Hindlimb muscle (tissue), 1 donor: ENCODE results near the gene SPRYD4. TPM values are rescaled to one million over a fixed set of nuclear protein-coding genes. Genes with fewer than 3 reads are reported as not detected.

Experiments
- DNase-seq: peaks from one replicate; pipeline ENCODE4 v3.0.0-alpha.2; 2013
- polyA plus RNA-seq: library from polyadenylated mRNA; unstranded; fragments of 120-200 nt; gene quantifications from one replicate; pipeline ENCODE4 v1.2.1, GENCODE V29; 2013; ENCODE audit not compliant: insufficient read length

Gene SPRYD4
- polyA plus RNA-seq, 1 donor: 3.0 TPM

DNA sequence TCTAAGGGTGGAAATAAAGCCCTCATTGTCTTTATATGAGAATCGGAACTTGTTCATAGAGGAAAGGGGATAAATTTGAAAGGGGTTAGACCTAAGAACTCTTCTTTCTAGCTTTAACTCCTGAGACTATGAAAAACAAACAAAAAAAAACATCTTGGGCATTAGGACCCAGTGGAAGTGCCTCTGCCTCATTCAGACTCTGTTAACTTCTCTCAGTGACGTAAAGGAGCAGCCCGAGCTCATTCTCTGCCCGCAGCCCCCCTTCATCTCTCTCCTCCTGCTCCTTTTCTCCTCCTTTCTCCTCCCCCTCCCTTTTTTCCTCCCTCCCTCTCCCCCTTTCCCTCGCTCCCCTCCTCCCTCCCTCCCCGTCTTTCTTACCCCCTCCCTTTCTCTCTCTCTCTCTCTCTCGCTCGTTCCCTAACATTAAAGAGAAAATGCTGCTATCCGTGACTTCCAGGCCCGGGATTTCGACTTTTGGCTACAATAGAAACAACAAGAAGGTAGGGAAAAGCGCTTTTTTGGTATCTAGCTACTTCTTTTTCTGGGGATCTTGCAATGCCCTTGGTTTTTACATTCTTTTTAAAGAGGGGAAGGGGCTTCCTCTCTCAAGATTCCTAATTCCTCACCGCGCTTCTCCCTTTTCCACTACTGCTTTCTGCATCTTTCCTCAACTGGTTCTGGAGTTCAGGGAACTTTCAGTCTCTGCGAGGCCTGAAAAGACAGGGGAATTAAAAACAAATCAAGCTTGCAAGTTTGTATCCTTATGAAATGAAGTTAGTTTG, 53.4 kb downstream of the SPRYD4 start, which contains the start of gene RBMS2:
Gene RBMS2 (plus strand): TSS at position 231 of the 782 bp plus-strand sequence. CDS start 204 bp downstream, at position 435.
- DNase-seq: peak; percentile 91

DNA sequence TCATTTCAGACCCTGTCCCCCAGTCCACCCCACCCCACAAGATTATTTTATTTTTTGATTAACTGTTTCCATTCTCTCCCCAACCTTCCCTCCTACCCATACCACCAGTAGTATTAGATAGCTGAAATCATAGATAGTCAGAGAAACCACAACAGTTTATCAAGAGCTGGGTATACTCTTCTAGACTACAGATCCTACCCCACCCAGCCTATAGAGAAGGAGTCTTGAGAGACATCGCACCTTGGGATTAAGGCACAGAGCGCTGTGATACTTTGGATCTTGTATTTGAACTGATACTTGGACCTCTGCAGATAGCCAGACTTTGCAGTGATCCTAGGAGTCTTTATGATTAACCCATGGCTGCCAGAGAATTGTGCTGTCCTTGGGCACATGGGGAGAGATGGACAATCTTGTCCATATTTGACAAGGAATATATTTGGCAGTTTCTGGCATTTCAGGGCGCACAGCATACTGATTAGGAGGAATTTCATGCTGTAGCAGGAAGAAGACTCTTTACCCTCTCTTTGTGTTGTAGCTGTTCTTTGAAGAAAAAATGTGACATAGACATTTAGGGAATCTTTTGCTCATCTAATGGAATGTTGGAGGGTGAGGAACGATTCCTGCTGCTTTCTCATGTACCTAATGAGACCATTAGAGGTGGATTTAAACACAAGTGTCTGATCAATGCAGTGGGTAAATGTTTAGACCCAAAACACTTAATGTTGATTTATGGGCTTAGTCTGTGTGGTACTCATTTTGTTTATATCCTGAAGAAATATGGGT, 54.2 kb downstream of the SPRYD4 start:
- DNase-seq: peak; percentile 32

DNA sequence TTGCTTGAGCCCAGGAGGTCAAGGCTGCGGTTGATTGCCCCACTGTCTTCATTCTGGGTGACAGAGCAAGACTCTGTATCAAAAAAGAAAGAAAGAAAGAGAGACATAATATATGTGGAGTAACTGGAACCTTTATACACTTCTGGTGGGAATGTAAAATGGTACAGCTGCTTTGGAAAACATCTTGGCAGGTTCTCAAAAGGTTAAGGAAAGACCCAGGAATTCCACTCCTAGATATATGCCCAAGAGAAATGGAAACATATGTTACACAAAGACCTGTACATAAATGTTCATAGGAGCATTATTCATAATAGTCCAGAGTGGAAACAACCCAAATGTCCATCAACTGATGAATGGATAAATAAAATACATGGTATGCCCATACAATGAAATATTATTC, 60.5 kb downstream of the SPRYD4 start:
- no peak for DNase-seq

Other genes starting within 250 kb of the SPRYD4 start
- gene RNF41, start 246.7 kb upstream of the SPRYD4 start, polyA plus RNA-seq: 45.6 TPM
- gene NABP2, start 244.2 kb upstream of the SPRYD4 start, polyA plus RNA-seq: 17.4 TPM
- gene SLC39A5, start 238.5 kb upstream of the SPRYD4 start, polyA plus RNA-seq: not detected
- 18.9 TPM for gene ANKRD52, start 210.2 kb upstream of the SPRYD4 start, polyA plus RNA-seq
- 16.4 TPM for gene COQ10A, start 201.6 kb upstream of the SPRYD4 start, polyA plus RNA-seq
- 232 TPM for gene CS, start 168.2 kb upstream of the SPRYD4 start, polyA plus RNA-seq
- 41.0 TPM for gene CNPY2, start 152.6 kb upstream of the SPRYD4 start, polyA plus RNA-seq
- 46.7 TPM for gene PAN2, start 134.6 kb upstream of the SPRYD4 start, polyA plus RNA-seq
- 0.52 TPM for gene IL23A, start 129.7 kb upstream of the SPRYD4 start, polyA plus RNA-seq
- 71.4 TPM for gene STAT2, start 108.5 kb upstream of the SPRYD4 start, polyA plus RNA-seq
- not detected for gene APOF, start 105.7 kb upstream of the SPRYD4 start, polyA plus RNA-seq
- 12.7 TPM for gene TIMELESS, start 19.2 kb upstream of the SPRYD4 start, polyA plus RNA-seq
- not detected for gene MIP, start 13.9 kb upstream of the SPRYD4 start, polyA plus RNA-seq
- 0.52 TPM for gene GLS2, start 19.6 kb downstream of the SPRYD4 start, polyA plus RNA-seq
- gene RBMS2, start 53.2 kb downstream of the SPRYD4 start, polyA plus RNA-seq: 17.8 TPM
- 41.9 TPM for gene BAZ2A, start 161.7 kb downstream of the SPRYD4 start, polyA plus RNA-seq
- 603 TPM for gene ATP5F1B, start 177.4 kb downstream of the SPRYD4 start, polyA plus RNA-seq
- 185 TPM for gene PTGES3, start 219.7 kb downstream of the SPRYD4 start, polyA plus RNA-seq